ENCODE data around the gene RAD18. TPM values are rescaled to one million over a fixed set of nuclear protein-coding genes. Genes with fewer than 3 reads are reported as not detected.

Gene RAD18
- total RNA-seq, 4 donors from 2014 or later = 3.5 to 11.7 (median 10.7) TPM

DNA sequence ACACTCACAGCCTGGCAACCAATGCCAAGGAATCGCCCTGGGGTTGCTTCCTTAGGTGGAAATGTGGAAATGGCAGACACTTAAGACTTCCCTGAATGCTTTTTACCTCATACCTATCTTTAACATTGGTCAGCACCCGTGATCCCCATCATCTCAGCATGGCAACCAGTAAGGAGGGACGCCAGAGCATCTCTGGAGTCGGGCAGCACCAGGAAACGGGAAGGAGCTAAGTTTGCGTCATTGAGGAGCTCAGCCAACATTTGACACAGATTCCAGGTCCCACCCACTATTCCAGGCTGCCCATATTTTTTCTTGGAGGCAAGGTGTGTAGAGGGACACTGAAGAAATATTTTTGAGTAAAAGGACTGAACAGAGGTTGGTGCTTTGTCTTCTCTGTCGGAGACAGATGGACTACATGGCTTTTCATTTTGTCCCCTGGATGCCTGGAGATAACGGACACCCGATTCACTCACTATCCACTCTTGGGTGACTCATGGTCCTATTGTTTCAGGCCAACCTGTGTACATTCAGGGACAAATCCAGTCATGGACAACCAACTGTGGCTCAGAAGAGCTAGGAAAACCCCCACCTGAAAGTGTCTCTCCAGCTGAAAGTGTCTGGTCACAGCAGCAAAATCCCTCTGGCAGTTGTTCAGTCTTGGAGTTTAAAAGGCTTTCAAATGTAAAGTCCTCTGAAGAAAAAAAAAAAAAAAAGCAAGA, 123.5 kb downstream of the RAD18 start:
- no peaks in the 10 kb centered on the region for H3K27me3 ChIP-seq
- no peaks in the 10 kb centered on the region for H3K4me1 ChIP-seq
- 86 to 87% methylated on average over 9 of the region's 9 CpGs for WGBS, 2 donors
- no peak overlapping the region for H3K4me3 ChIP-seq
- no peak overlapping the region for H3K27ac ChIP-seq
- TF ChIP-seq, protein P1, sequence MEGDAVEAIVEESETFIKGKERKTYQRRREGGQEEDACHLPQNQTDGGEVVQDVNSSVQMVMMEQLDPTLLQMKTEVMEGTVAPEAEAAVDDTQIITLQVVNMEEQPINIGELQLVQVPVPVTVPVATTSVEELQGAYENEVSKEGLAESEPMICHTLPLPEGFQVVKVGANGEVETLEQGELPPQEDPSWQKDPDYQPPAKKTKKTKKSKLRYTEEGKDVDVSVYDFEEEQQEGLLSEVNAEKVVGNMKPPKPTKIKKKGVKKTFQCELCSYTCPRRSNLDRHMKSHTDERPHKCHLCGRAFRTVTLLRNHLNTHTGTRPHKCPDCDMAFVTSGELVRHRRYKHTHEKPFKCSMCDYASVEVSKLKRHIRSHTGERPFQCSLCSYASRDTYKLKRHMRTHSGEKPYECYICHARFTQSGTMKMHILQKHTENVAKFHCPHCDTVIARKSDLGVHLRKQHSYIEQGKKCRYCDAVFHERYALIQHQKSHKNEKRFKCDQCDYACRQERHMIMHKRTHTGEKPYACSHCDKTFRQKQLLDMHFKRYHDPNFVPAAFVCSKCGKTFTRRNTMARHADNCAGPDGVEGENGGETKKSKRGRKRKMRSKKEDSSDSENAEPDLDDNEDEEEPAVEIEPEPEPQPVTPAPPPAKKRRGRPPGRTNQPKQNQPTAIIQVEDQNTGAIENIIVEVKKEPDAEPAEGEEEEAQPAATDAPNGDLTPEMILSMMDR (IDR thresholded peaks at IDR 0.05) = no peak
- TF ChIP-seq POLR2A (IDR thresholded peaks at IDR 0.05) = no peak
- TF ChIP-seq EP300 (IDR thresholded peaks at IDR 0.05) = no peak
- H3K9me3 ChIP-seq = no peaks in the 10 kb centered on the region
- H3K36me3 ChIP-seq = no peaks in the 10 kb centered on the region
- DNase-seq (ENCODE audit: low spot score in 2 of 2) = no peak

GRCh38 chr3:8838765-8839423, 124.4 kb downstream of the RAD18 start:
- no peak overlapping the region for H3K4me3 ChIP-seq
- no peak overlapping the region for H3K27ac ChIP-seq
- H3K4me1 ChIP-seq = no peaks in the 10 kb centered on the region
- WGBS, 2 donors = 84 to 94% methylated on average over 3 of the region's 3 CpGs
- H3K36me3 ChIP-seq = no peaks in the 10 kb centered on the region
- TF ChIP-seq POLR2A (IDR thresholded peaks at IDR 0.05) = no peak
- H3K9me3 ChIP-seq = no peaks in the 10 kb centered on the region
- no peaks in the 10 kb centered on the region for H3K27me3 ChIP-seq
- DNase-seq (ENCODE audit: low spot score in 2 of 2) = no peak

DNA sequence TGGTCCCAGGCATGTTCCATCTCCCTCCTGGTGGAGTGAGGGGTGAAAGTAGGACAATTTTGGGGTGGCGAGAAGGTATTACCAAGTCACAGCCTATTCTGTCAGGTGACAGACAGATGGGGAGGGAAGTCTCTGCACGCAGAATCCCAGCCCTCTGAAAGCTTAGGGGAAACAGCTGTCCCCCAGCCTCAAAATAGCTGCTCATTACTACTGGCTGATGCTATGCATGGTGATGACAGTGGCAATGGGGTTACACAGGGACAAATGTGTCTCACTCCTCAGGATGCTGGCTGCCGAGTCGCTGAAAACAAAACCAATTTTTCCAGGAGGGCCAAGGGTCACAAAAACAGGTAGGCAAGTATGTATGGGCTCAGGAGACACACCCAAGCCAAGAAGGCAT, 125.0 kb downstream of the RAD18 start:
- WGBS, 2 donors = 75 to 85% methylated on average over 4 of the region's 4 CpGs

DNA sequence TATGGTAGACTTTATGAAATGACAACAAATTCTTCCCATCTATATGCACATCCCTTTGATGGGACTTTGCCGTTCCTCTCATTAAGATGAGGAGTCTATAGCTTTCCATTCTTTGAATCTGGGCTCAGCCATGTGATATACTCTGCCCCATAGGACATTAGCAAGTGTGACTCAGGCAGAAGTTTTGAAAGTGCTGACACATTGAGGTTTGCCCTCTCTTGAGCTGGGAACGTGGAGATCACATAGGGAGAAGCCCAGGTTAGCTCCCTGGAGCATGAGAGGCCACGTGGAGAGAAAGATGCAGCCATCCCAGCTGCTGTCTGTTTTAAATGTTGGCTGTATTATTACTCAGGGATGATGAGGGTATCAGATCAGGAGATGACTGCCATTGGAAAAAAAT, 126.1 kb downstream of the RAD18 start:
- no peak overlapping the region for H3K27ac ChIP-seq
- no peak overlapping the region for H3K4me3 ChIP-seq
- H3K9me3 ChIP-seq = no peaks in the 10 kb centered on the region
- TF ChIP-seq, protein P1 (IDR thresholded peaks at IDR 0.05) = no peak
- TF ChIP-seq EP300 (IDR thresholded peaks at IDR 0.05) (no peak), POLR2A (IDR thresholded peaks at IDR 0.05) (no peak)
- H3K36me3 ChIP-seq = no peaks in the 10 kb centered on the region
- no peak for DNase-seq (ENCODE audit: low spot score in 2 of 2)
- H3K27me3 ChIP-seq = no peaks in the 10 kb centered on the region
- H3K4me1 ChIP-seq = no peaks in the 10 kb centered on the region
- WGBS, 2 donors = 66 to 70% methylated on average over 3 of the region's 3 CpGs

More for the DNA sequence above, 125.0 kb downstream of the RAD18 start:
- no peak for DNase-seq (ENCODE audit: low spot score in 2 of 2)
- Histone ChIP-seq H3K36me3 (no peaks in the 10 kb centered on the region), H3K4me1 (no peaks in the 10 kb centered on the region), H3K27me3 (no peaks in the 10 kb centered on the region), H3K27ac (no peak overlapping the region), H3K9me3 (no peaks in the 10 kb centered on the region), H3K4me3 (no peak overlapping the region)
- no peak for TF ChIP-seq EP300 (IDR thresholded peaks at IDR 0.05)
- TF ChIP-seq POLR2A (IDR thresholded peaks at IDR 0.05) = no peak
- TF ChIP-seq, protein P1 (IDR thresholded peaks at IDR 0.05) = no peak

GRCh38 chr3:8836096-8836495, 127.2 kb downstream of the RAD18 start:
- Histone ChIP-seq H3K27me3 (no peaks in the 10 kb centered on the region), H3K9me3 (no peaks in the 10 kb centered on the region), H3K36me3 (no peaks in the 10 kb centered on the region), H3K4me1 (no peaks in the 10 kb centered on the region), H3K4me3 (no peak overlapping the region), H3K27ac (no peak overlapping the region)
- TF ChIP-seq, protein P1 (IDR thresholded peaks at IDR 0.05) = no peak
- TF ChIP-seq EP300 (IDR thresholded peaks at IDR 0.05) (no peak), POLR2A (IDR thresholded peaks at IDR 0.05) (no peak)
- DNase-seq (ENCODE audit: low spot score in 2 of 2) = no peak
- 77 to 88% methylated on average over 3 of the region's 3 CpGs for WGBS, 2 donors
